ENCODE measurements around the gene SEPTIN2.

SEPTIN2 gene

DNA sequence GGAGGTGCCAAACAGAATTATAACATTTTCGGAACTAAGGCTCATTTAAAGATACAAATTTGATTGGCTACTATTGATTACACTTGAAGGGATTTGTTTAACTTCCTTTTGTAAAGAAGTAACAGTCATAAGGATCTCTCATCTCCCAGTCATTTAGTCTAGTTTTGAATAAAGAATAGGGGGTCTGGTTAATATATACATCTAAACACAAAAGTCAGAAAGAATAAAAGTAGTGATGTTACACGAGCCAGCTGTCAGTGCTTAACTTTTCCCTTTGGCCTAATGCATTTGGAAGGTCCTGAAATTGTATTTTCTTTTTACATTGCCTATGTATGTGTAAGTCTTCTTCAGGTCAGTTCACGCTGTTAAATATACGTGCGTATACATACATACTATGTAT is 8.1 kb downstream of the SEPTIN2 start:
- TF ChIP-seq, protein P1, sequence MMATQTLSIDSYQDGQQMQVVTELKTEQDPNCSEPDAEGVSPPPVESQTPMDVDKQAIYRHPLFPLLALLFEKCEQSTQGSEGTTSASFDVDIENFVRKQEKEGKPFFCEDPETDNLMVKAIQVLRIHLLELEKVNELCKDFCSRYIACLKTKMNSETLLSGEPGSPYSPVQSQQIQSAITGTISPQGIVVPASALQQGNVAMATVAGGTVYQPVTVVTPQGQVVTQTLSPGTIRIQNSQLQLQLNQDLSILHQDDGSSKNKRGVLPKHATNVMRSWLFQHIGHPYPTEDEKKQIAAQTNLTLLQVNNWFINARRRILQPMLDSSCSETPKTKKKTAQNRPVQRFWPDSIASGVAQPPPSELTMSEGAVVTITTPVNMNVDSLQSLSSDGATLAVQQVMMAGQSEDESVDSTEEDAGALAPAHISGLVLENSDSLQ (IDR thresholded peaks at IDR 0.05): no peak
- CTCF ChIA-PET: interaction anchor here (0.6 kb wide), 1 partner anchor 380 kb away, joined by 8 read pairs; no protein-coding TSS in a partner anchor
- POLR2A ChIA-PET: interaction anchor here (1.6 kb wide), 1 partner anchor 10 kb away, joined by 4 read pairs; no protein-coding TSS in a partner anchor

DNA sequence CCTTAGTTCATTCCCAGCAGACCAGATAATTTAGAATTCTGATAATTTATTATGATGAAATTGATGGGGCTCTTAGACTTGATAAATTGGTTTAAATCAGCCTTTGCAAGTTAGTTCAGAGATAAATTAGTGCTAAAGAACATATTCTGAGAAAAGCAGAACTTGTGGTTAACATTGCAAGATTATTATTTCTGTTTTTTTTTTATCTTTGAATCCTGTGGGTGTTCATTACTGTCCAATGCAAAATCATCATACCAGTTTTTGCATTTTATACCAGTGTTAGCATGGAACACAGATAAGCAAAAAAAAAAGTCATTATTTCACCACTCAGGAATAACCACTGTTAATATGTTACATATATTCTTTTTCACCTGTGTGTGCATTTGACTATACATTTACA is 9.1 kb downstream of the SEPTIN2 start:
- CTCF ChIA-PET: no interaction called here
- DNase-seq (ENCODE audit: extremely low spot score): no peak
- no peak for TF ChIP-seq CTBP1 (IDR thresholded peaks at IDR 0.05; ENCODE audit: borderline replicate concordance)
- TF ChIP-seq ARNT (IDR thresholded peaks at IDR 0.05): no peak
- TF ChIP-seq SP1 (IDR thresholded peaks at IDR 0.05): no peak
- no peak for TF ChIP-seq BHLHE40 (IDR thresholded peaks at IDR 0.05; ENCODE audit: borderline replicate concordance)
- no peak for TF ChIP-seq L3MBTL2 (conservative IDR thresholded peaks at IDR 0.05)
- TF ChIP-seq LEF1 (IDR thresholded peaks at IDR 0.05; ENCODE audit: borderline replicate concordance): no peak
- TF ChIP-seq, protein P1 (IDR thresholded peaks at IDR 0.05): no peak
- no peak for TF ChIP-seq FOXK2 (IDR thresholded peaks at IDR 0.05)
- no peak for TF ChIP-seq HDGF (IDR thresholded peaks at IDR 0.05; ENCODE audit: borderline replicate concordance)
- TF ChIP-seq SUZ12 (IDR thresholded peaks at IDR 0.05): no peak
- no peak for TF ChIP-seq NFRKB (IDR thresholded peaks at IDR 0.05)
- TF ChIP-seq FOXM1 (IDR thresholded peaks at IDR 0.05; ENCODE audit: borderline replicate concordance): no peak
- POLR2A ChIA-PET: interaction anchor here (1.4 kb wide), 1 partner anchor 10 kb away, joined by 5 read pairs; the partner anchor contains the start of gene HDLBP

More for the DNA sequence above, 8.1 kb downstream of the SEPTIN2 start:
- no peak for DNase-seq (ENCODE audit: extremely low spot score)

DNA sequence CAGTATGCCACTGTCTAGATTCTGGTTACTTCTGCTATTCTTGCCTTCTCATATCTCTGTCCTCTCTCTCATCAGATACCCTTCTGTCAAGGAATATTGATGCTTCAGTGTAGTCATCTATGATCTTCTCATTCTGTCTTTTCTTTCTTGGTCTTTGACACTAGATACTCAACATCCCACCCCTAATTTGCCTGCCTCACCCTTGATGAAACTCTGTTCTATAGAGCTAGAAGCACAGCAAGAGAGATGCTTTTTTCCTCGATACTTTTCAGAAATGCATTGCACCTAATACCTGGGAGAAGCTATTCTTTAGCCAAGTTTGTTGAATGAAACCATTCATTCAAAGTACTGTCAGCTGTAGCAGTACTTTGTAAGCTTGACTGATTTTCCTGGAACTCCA is 9.5 kb downstream of the SEPTIN2 start:
- no peak for TF ChIP-seq NFRKB (IDR thresholded peaks at IDR 0.05)
- no peak for TF ChIP-seq TARDBP (IDR thresholded peaks at IDR 0.05)
- no peak for TF ChIP-seq ARNT (IDR thresholded peaks at IDR 0.05)
- TF ChIP-seq FOXK2 (IDR thresholded peaks at IDR 0.05): no peak
- TF ChIP-seq SUZ12 (IDR thresholded peaks at IDR 0.05): no peak
- no peak for DNase-seq (ENCODE audit: extremely low spot score)
- POLR2A ChIA-PET: interaction anchor here (1.4 kb wide), 1 partner anchor 10 kb away, joined by 5 read pairs; the partner anchor contains the start of gene HDLBP
- CTCF ChIA-PET: no interaction called here

DNA sequence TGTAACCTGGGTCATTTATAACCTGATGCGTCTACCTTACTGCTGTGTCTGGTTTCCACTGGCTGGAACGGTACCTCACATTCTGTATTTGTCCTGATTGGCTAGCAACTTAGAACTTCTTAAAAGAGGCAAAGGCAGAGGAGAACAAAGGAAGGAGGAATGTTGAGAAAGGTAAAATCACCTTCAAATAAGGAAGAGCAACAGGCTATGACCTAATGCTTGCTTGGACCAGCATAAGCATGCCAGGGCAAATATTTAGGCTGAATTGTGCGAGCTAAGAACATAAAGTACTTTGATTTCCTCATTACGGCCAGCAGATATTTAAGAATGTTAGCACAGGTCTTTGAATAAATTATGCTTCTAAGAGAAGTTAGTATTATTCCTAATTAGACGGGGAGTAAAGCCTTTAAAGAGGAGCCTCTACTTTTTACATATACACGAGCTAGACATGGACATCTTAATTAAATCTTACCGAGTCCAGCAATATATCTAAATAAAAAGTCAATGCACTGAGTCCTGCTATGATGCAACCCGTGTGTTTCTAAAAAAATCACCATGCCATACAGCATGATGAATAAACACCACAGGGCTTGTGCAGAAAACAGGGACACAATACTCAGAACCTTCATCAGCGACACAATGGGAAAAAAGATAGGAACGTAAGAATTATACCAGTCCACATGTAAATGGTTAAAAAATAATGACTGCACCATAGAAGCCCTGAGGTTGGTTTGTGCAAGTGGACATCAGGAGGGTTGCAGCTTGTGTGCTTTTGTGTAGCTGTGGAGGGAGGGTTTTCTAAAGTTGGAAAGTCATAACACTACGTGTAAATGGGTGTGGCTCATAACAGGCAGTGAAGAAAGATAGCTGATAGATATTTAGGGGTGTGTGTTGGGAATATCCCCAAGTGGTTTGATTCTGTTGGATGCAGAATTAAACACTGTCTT is 14.2 kb downstream of the SEPTIN2 start:
- ChIA-PET POLR2A (no interaction called here), CTCF (no interaction called here)
- DNase-seq (ENCODE audit: extremely low spot score): no peak
- no peak for TF ChIP-seq L3MBTL2 (conservative IDR thresholded peaks at IDR 0.05)
- no peak for TF ChIP-seq SUZ12 (IDR thresholded peaks at IDR 0.05)
- TF ChIP-seq ZNF384 (IDR thresholded peaks at IDR 0.05): no peak
- no peak for TF ChIP-seq HDGF (IDR thresholded peaks at IDR 0.05; ENCODE audit: borderline replicate concordance)
- no peak for TF ChIP-seq BHLHE40 (IDR thresholded peaks at IDR 0.05; ENCODE audit: borderline replicate concordance)
- no peak for TF ChIP-seq ELF4 (IDR thresholded peaks at IDR 0.05)

DNA sequence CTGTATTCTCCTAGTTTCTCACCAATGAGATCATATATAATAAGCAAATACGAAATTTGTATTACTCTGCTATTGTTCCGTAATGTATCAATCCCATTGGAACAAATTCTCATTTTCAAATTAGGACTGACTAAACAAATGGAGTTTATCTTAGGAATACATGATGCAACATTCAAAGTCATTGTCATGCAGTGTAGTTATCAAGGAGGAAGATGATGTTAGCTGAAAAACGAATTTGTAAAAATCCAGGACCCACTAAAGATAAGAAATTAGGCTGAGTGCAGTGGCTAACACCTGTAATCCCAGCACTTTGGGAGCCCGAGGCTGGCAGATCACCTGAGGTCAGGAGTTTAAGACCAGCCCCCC is 14.9 kb downstream of the SEPTIN2 start:
- ChIA-PET POLR2A (no interaction called here), CTCF (no interaction called here)
- DNase-seq (ENCODE audit: extremely low spot score): no peak
- TF ChIP-seq TARDBP (IDR thresholded peaks at IDR 0.05) (no peak), BHLHE40 (IDR thresholded peaks at IDR 0.05; ENCODE audit: borderline replicate concordance) (no peak), FOXK2 (IDR thresholded peaks at IDR 0.05) (no peak), SP1 (IDR thresholded peaks at IDR 0.05) (no peak), SUZ12 (IDR thresholded peaks at IDR 0.05) (no peak), NFRKB (IDR thresholded peaks at IDR 0.05) (no peak), FOXM1 (IDR thresholded peaks at IDR 0.05; ENCODE audit: borderline replicate concordance) (no peak), ELF4 (IDR thresholded peaks at IDR 0.05) (no peak), LEF1 (IDR thresholded peaks at IDR 0.05; ENCODE audit: borderline replicate concordance) (no peak), L3MBTL2 (conservative IDR thresholded peaks at IDR 0.05) (no peak), FOXA1 (IDR thresholded peaks at IDR 0.05) (no peak), ARNT (IDR thresholded peaks at IDR 0.05) (no peak), HDGF (IDR thresholded peaks at IDR 0.05; ENCODE audit: borderline replicate concordance) (no peak), CTBP1 (IDR thresholded peaks at IDR 0.05; ENCODE audit: borderline replicate concordance) (no peak)

DNA sequence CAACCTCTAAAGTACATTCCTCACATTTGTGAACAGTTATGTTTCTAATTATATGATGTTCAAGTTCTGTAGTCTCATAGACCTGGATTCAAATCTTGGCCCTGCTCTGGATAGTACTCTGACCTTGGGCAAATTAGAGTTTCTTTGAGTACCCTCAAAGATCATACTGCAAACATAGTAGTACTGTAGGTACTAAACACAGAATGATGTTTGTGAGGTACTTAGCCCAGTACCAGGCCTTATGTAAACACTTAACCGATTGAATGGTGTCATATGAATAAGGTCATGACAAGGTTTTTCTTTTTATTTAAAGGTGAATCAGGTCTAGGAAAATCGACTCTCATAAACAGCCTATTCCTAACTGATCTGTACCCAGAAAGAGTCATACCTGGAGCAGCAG is 19.1 kb downstream of the SEPTIN2 start:
- CTCF ChIA-PET: no interaction called here
- TF ChIP-seq, protein P1 (IDR thresholded peaks at IDR 0.05): no peak
- TF ChIP-seq SP1 (IDR thresholded peaks at IDR 0.05) (no peak), FOXM1 (IDR thresholded peaks at IDR 0.05; ENCODE audit: borderline replicate concordance) (no peak), L3MBTL2 (conservative IDR thresholded peaks at IDR 0.05) (no peak), HDGF (IDR thresholded peaks at IDR 0.05; ENCODE audit: borderline replicate concordance) (no peak), BHLHE40 (IDR thresholded peaks at IDR 0.05; ENCODE audit: borderline replicate concordance) (no peak), FOXA1 (IDR thresholded peaks at IDR 0.05) (no peak), FOXK2 (IDR thresholded peaks at IDR 0.05) (no peak), SUZ12 (IDR thresholded peaks at IDR 0.05) (no peak), NFRKB (IDR thresholded peaks at IDR 0.05) (no peak), LEF1 (IDR thresholded peaks at IDR 0.05; ENCODE audit: borderline replicate concordance) (no peak), ARNT (IDR thresholded peaks at IDR 0.05) (no peak), ELF4 (IDR thresholded peaks at IDR 0.05) (no peak), TARDBP (IDR thresholded peaks at IDR 0.05) (no peak), CTBP1 (IDR thresholded peaks at IDR 0.05; ENCODE audit: borderline replicate concordance) (no peak), ZNF384 (IDR thresholded peaks at IDR 0.05) (no peak)
- POLR2A ChIA-PET: no interaction called here
- no peak for DNase-seq (ENCODE audit: extremely low spot score)

All from HEK293T (cell line).